Transverse colon (tissue), 4 donors: ENCODE measurements around the gene KLHDC4. TPM values are rescaled to one million over a fixed set of nuclear protein-coding genes. Genes with fewer than 3 reads are reported as not detected.

ENCODE experiments used
- DNase-seq: peaks from one replicate; pipeline ENCODE4 v3.0.0-alpha.2; 2019
- H3K27ac ChIP-seq, 4 donors: fragments of 200-600 bp; sonication (generic); 2 replicates each; pipeline ENCODE4 v1.5.1; 2016 to 2018; ENCODE audit warnings: inconsistent platforms in 4 of 4
- H3K27me3 ChIP-seq: fragments of 200-600 bp; sonication (generic); 2 replicates; pipeline ENCODE4 v1.5.1; 2017; ENCODE audit warnings: inconsistent platforms
- H3K36me3 ChIP-seq, 4 donors: fragments of 200-600 bp; sonication (generic); 2 replicates each; pipeline ENCODE4 v1.5.1; 2017 to 2019; ENCODE audit warnings: inconsistent platforms in 4 of 4
- H3K4me1 ChIP-seq, 4 donors: fragments of 200-600 bp; sonication (generic); 2 replicates each; pipeline ENCODE4 v1.5.1; 2017 to 2020; ENCODE audit warnings: inconsistent platforms in 4 of 4
- H3K4me3 ChIP-seq, 4 donors: fragments of 200-600 bp; sonication (generic); 1 replicate in 1 of 4; 2 replicates in 3 of 4; pipeline versions ENCODE4 v1.5.1 to v1.6.1; 2017 to 2019; ENCODE audit warnings: inconsistent platforms in 4 of 4
- H3K9me3 ChIP-seq, 2 donors: fragments of 200-600 bp; sonication (generic); 2 replicates each; pipeline ENCODE4 v1.5.1; 2017 to 2019; ENCODE audit warnings: inconsistent platforms in 2 of 2
- EP300 ChIP-seq: sonication (generic); formaldehyde crosslinking; IDR thresholded peaks from one replicate; pipeline ENCODE4 v1.6.1; 2017; ENCODE audit warnings: antibody characterized with exemption, low read depth
- POLR2A ChIP-seq: fragments of 450-650 bp; IDR thresholded peaks from one replicate; pipeline ENCODE4 v1.6.1; 2016; ENCODE audit warnings: antibody characterized with exemption, mild to moderate bottlenecking, moderate library complexity
- POLR2AphosphoS5 ChIP-seq, 3 donors: sonication (generic); formaldehyde crosslinking; IDR thresholded peaks; one replicate each; pipeline ENCODE4 v1.6.1; 2016; ENCODE audit warnings: antibody characterized with exemption in 3 of 3
- WGBS, 2 donors: methylation state at CpG; one replicate each; pipeline ENCODE4 v1.1.5; 2018; ENCODE audit warnings: low coverage in 1 of 2; 5-methylcytosine and 5-hydroxymethylcytosine counted together
- in situ Hi-C, 4 donors: fragments of 200-750 bp; cut with MboI; loops; one replicate each; pipeline versions ENCODE4 v1.15.0 to v1.15.1; 2017; ENCODE audit warnings: low sequenced_read_pairs in 3 of 4, low pct_ligation_motif_present in 1 of 4, low pct_unique_long_range_greater_than_20kb in 1 of 4
- intact Hi-C: fragments of 100-400 bp; cut with DNase I; formaldehyde crosslinking; loops from one replicate; pipeline ENCODE4 v1.15.1; 2023; ENCODE audit warnings: low total_unique reads
- total RNA-seq, 4 donors: library from RNA; depleted of rRNA; stranded (reverse); fragments of >200 nt; gene quantifications; one replicate each; pipeline ENCODE4 v1.1.0, GENCODE V29; 2016
- TF ChIP-seq, protein P1 (sequence below), 5 experiments: fragments of 200-600 bp in 3 of 5; fragments of 450-650 bp in 2 of 5; sonication (generic) in 3 of 5; IDR thresholded peaks; 1 replicate in 2 of 5; 2 replicates in 3 of 5; pipeline ENCODE4 v1.5.1; 2016 to 2017; ENCODE audit warnings: antibody characterized with exemption in 5 of 5, inconsistent platforms in 3 of 5, mild to moderate bottlenecking in 2 of 5, moderate library complexity in 1 of 5

KLHDC4 gene
- total RNA-seq, 4 donors from 2014 or later = 45.2 to 193 (median 57.4) TPM

DNA sequence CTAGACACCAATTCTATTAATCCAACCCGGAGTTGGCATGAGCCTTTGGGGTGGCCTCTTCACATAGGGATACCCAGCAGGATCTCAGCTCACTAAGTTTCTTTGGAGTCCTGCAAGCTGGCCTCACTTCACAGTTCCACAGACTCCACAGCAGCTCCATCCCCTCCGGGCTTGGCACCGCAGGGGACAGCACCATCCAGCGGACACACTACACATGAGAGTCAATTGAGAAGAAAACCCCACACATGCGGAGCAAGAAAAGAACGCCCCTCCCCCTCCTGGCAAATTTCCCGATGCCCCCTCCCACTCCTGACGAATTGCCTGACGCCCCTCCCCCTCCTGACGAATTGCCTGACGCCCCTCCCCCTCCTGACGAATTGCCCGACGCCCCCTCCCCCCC, 31.1 kb downstream of the KLHDC4 start:
- 76% methylated on average over 14 of the region's 14 CpGs; no CpG with 5 or more reads in 1 of the 2 donors for WGBS, 2 donors
- Histone ChIP-seq H3K9me3 (no peaks in the 10 kb centered on the region), H3K27ac (no peak overlapping the region), H3K4me1 (no peaks in the 10 kb centered on the region), H3K27me3 (no peaks in the 10 kb centered on the region), H3K36me3 (peaks cover 0 to 10% (median 4%) of the 10 kb centered on the region in 4 donors), H3K4me3 (no peak overlapping the region)
- TF ChIP-seq, protein P1, sequence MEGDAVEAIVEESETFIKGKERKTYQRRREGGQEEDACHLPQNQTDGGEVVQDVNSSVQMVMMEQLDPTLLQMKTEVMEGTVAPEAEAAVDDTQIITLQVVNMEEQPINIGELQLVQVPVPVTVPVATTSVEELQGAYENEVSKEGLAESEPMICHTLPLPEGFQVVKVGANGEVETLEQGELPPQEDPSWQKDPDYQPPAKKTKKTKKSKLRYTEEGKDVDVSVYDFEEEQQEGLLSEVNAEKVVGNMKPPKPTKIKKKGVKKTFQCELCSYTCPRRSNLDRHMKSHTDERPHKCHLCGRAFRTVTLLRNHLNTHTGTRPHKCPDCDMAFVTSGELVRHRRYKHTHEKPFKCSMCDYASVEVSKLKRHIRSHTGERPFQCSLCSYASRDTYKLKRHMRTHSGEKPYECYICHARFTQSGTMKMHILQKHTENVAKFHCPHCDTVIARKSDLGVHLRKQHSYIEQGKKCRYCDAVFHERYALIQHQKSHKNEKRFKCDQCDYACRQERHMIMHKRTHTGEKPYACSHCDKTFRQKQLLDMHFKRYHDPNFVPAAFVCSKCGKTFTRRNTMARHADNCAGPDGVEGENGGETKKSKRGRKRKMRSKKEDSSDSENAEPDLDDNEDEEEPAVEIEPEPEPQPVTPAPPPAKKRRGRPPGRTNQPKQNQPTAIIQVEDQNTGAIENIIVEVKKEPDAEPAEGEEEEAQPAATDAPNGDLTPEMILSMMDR (IDR thresholded peaks at IDR 0.05) = no peak
- TF ChIP-seq POLR2AphosphoS5 (IDR thresholded peaks at IDR 0.05) (no peak), EP300 (no peak), POLR2A (no peak)
- intact Hi-C loops (no loop called here), in situ Hi-C loops (no loop called here)
- no peak for DNase-seq

DNA sequence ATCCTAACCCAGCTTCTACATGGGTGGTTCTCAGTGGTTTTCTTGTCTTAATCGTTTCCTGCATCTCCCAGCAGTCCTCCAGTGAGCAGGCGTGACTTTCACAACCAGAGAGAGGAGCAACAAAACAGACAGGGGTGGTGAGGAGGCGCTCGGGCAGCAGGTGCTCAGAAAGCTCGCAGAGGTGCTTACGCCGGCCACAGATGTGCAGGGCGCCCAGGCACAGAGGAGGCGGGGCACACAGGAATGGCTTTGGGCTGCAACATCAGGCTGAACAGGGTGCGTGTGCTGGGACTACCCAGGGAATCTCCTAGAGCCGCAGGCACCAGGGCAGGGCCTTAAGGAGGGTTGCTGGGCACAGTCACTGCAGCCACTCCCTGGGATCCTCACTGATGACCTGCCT, 32.6 kb downstream of the KLHDC4 start:
- WGBS, 2 donors = 75% methylated on average over 11 of the region's 11 CpGs; no CpG with 5 or more reads in 1 of the 2 donors
- TF ChIP-seq POLR2AphosphoS5 (IDR thresholded peaks at IDR 0.05) (no peak), POLR2A (no peak)
- DNase-seq = peak; percentile 17
- H3K36me3 ChIP-seq = peaks cover 0 to 23% (median 10%) of the 10 kb centered on the region in 4 donors
- no peaks in the 10 kb centered on the region for H3K9me3 ChIP-seq
- no peak overlapping the region for H3K4me3 ChIP-seq
- in situ Hi-C loops (no loop called here), intact Hi-C loops (no loop called here)
- H3K4me1 ChIP-seq = no peaks in the 10 kb centered on the region
- H3K27ac ChIP-seq = no peak overlapping the region
- H3K27me3 ChIP-seq = no peaks in the 10 kb centered on the region

GRCh38 chr16:87731607-87732006, 34.2 kb downstream of the KLHDC4 start:
- H3K36me3 ChIP-seq = peaks cover 0 to 23% (median 11%) of the 10 kb centered on the region in 4 donors
- no peaks in the 10 kb centered on the region for H3K4me1 ChIP-seq

GRCh38 chr16:87729266-87729954, 36.4 kb downstream of the KLHDC4 start:
- WGBS, 2 donors = 95% methylated on average over 3 to 17 of the region's 17 CpGs
- TF ChIP-seq POLR2A (no peak), POLR2AphosphoS5 (IDR thresholded peaks at IDR 0.05) (no peak), EP300 (no peak)
- TF ChIP-seq, protein P1 (IDR thresholded peaks at IDR 0.05) = no peak
- no peak overlapping the region for H3K27ac ChIP-seq

More at GRCh38 chr16:87731607-87732006, 34.2 kb downstream of the KLHDC4 start:
- in situ Hi-C loops = no loop called here
- Histone ChIP-seq H3K9me3 (no peaks in the 10 kb centered on the region), H3K4me3 (no peak overlapping the region), H3K27me3 (no peaks in the 10 kb centered on the region), H3K27ac (no peak overlapping the region)
- no peak for DNase-seq
- 95 to 96% methylated on average over 12 to 13 of the region's 13 CpGs for WGBS, 2 donors
- intact Hi-C loops = no loop called here
- no peak for TF ChIP-seq EP300
- no peak for TF ChIP-seq POLR2A
- TF ChIP-seq POLR2AphosphoS5 (IDR thresholded peaks at IDR 0.05) = no peak
- TF ChIP-seq, protein P1 (IDR thresholded peaks at IDR 0.05) = no peak

More at GRCh38 chr16:87729266-87729954, 36.4 kb downstream of the KLHDC4 start:
- no peaks in the 10 kb centered on the region for H3K4me1 ChIP-seq
- peaks cover 0 to 23% (median 11%) of the 10 kb centered on the region in 4 donors for H3K36me3 ChIP-seq
- in situ Hi-C loops (no loop called here), intact Hi-C loops (no loop called here)
- no peaks in the 10 kb centered on the region for H3K9me3 ChIP-seq
- H3K4me3 ChIP-seq = no peak overlapping the region
- peak; percentile 25 for DNase-seq
- no peaks in the 10 kb centered on the region for H3K27me3 ChIP-seq
